HCT116 (cell line): ENCODE data around the gene SNX22. TPM values are rescaled to one million over a fixed set of nuclear protein-coding genes. Genes with fewer than 3 reads are reported as not detected.

ENCODE experiments used
- ATAC-seq: fragments of 200-7000 bp; cut with Tn5 transposase; 2 replicates; pipeline ENCODE4 v1.9.1; 2020; ENCODE audit warnings: mild to moderate bottlenecking, moderate library complexity
- BruUV-seq: library from RNA; stranded (reverse); fragments of 400-500 nt; replicated peaks from 2 replicates; lab custom pipeline; 2021; lab: Mats Ljungman, UMichigan
- CTCF ChIA-PET: fragments of 300-600 bp; sonication (Branson Sonifier 250); formaldehyde crosslinking; loops from one replicate; lab custom pipeline; 2021; ENCODE audit warnings: antibody characterized with exemption; lab: Charles Lee
- POLR2A ChIA-PET: fragments of 300-600, 350-600 bp; sonication (Branson Sonifier 250); formaldehyde crosslinking; loops from one replicate; lab custom pipeline; 2021; ENCODE audit warnings: antibody characterized with exemption; lab: Charles Lee
- RAD21 ChIA-PET, 2 experiments: fragments of 300-600 bp; sonication (Branson Sonifier 250); formaldehyde crosslinking; loops; one replicate each; lab custom pipeline; 2023; ENCODE audit warnings: low total read pairs in 2 of 2; ENCODE audit not compliant: uncharacterized antibody in 2 of 2, unreplicated experiment in 2 of 2, low non-redundant PET in 1 of 2; lab: Charles Lee
- DNase-seq: peaks from one replicate; pipeline ENCODE4 v3.0.0-alpha.2; 2010; ENCODE audit warnings: low read depth, low spot score
- H2AFZ ChIP-seq: fragments of 200-600 bp; shearing (Covaris generic), sonication (generic); 2 replicates; pipeline ENCODE4 v1.6.1; 2017; ENCODE audit warnings: low read depth, mixed run types, mixed read lengths, antibody characterized with exemption, low read length; ENCODE audit not compliant: poor library complexity, severe bottlenecking
- H3K27ac ChIP-seq: 2 replicates; pipeline ENCODE4 v1.5.1; 2012; ENCODE audit warnings: low read depth, low read length
- H3K27me3 ChIP-seq: fragments of 200-600 bp; sonication (generic); 2 replicates; pipeline ENCODE4 v1.6.1; 2016; ENCODE audit warnings: mixed run types, low read length, mixed read lengths; ENCODE audit not compliant: insufficient read depth
- H3K36me3 ChIP-seq, 2 experiments: fragments of 200-500 bp in 1 of 2; fragments of 200-600 bp in 1 of 2; sonication (Bioruptor generic) in 1 of 2; sonication (generic) in 1 of 2; 2 replicates each; pipeline versions ENCODE4 v1.5.1 to v1.6.1; 2014 to 2016; ENCODE audit warnings: low read length in 2 of 2, inconsistent platforms in 1 of 2, mixed read lengths in 1 of 2, mixed run types in 1 of 2; ENCODE audit not compliant: insufficient read depth in 2 of 2, control insufficient read depth in 1 of 2
- H3K4me1 ChIP-seq, 2 experiments: fragments of 200-600 bp in 1 of 2; sonication (generic) in 1 of 2; 2 replicates each; pipeline versions ENCODE4 v1.5.1 to v1.6.1; 2012 to 2017; ENCODE audit warnings: low read length in 2 of 2, inconsistent platforms in 1 of 2, mild to moderate bottlenecking in 1 of 2, mixed read lengths in 1 of 2, mixed run types in 1 of 2, moderate library complexity in 1 of 2; ENCODE audit not compliant: insufficient read depth in 2 of 2, control insufficient read depth in 1 of 2
- H3K4me2 ChIP-seq: fragments of 200-600 bp; sonication (generic); 2 replicates; pipeline ENCODE4 v1.6.1; 2017; ENCODE audit warnings: mixed run types, low read length, mixed read lengths
- H3K4me3 ChIP-seq, 2 experiments: fragments of 200-600 bp in 1 of 2; sonication (generic) in 1 of 2; replicated peaks in 1 of 2; 2 replicates each; pipeline ENCODE4 v1.5.1; 2011 to 2016; ENCODE audit warnings: low read length in 2 of 2, control low read depth in 1 of 2, low read depth in 1 of 2, mild to moderate bottlenecking in 1 of 2, mixed read lengths in 1 of 2, mixed run types in 1 of 2
- H3K79me2 ChIP-seq: fragments of 200-600 bp; sonication (generic); 2 replicates; pipeline ENCODE4 v1.6.1; 2017; ENCODE audit warnings: mild to moderate bottlenecking, mixed run types, low read length, moderate library complexity, mixed read lengths; ENCODE audit not compliant: insufficient read depth
- H3K9ac ChIP-seq: fragments of 200-600 bp; sonication (generic); 2 replicates; pipeline ENCODE4 v1.6.1; 2016; ENCODE audit warnings: low read length, mixed read lengths
- H3K9me2 ChIP-seq: fragments of 200-600 bp; sonication (generic), shearing (Covaris generic); 2 replicates; pipeline ENCODE4 v1.6.1; 2017; ENCODE audit warnings: mixed run types, mild to moderate bottlenecking, moderate library complexity; ENCODE audit not compliant: insufficient read depth
- H3K9me3 ChIP-seq, 2 experiments: fragments of 200-500 bp in 1 of 2; fragments of 200-600 bp in 1 of 2; sonication (Bioruptor generic) in 1 of 2; sonication (generic) in 1 of 2; 2 replicates each; pipeline ENCODE4 v1.6.1; 2014 to 2017; ENCODE audit warnings: low read length in 2 of 2, mixed read lengths in 2 of 2, inconsistent platforms in 1 of 2, low read depth in 1 of 2, mild to moderate bottlenecking in 1 of 2, mixed run types in 1 of 2, moderate library complexity in 1 of 2; ENCODE audit not compliant: control insufficient read depth in 1 of 2, insufficient read depth in 1 of 2
- H4K20me1 ChIP-seq: fragments of 200-600 bp; sonication (generic), shearing (Covaris generic); 2 replicates; pipeline ENCODE4 v1.6.1; 2017; ENCODE audit warnings: mixed run types, mild to moderate bottlenecking, moderate library complexity; ENCODE audit not compliant: insufficient read depth
- CEBPB ChIP-seq: IDR thresholded peaks from 2 replicates; pipeline ENCODE4 v1.6.1; 2012; ENCODE audit warnings: low read depth
- CTCF ChIP-seq, 3 experiments: fragments of 200-600 bp in 1 of 3; sonication (generic) in 1 of 3; IDR thresholded peaks in 2 of 3; conservative IDR thresholded peaks in 1 of 3; 2 replicates each; pipeline ENCODE4 v1.5.1; 2012 to 2017; ENCODE audit warnings: low read depth in 2 of 3, low read length in 2 of 3, antibody characterized with exemption in 1 of 3, borderline replicate concordance in 1 of 3, control low read depth in 1 of 3, mild to moderate bottlenecking in 1 of 3, mixed read lengths in 1 of 3, mixed run types in 1 of 3, moderate library complexity in 1 of 3; ENCODE audit not compliant: insufficient read depth in 1 of 3
- EGR1 ChIP-seq: IDR thresholded peaks from 2 replicates; pipeline ENCODE4 v1.6.1; 2012; ENCODE audit warnings: low read depth
- ELF1 ChIP-seq: IDR thresholded peaks from 2 replicates; pipeline ENCODE4 v1.6.1; 2012; ENCODE audit warnings: low read depth, borderline replicate concordance
- MAX ChIP-seq: IDR thresholded peaks from 2 replicates; pipeline ENCODE4 v1.6.1; 2012
- RAD21 ChIP-seq: IDR thresholded peaks from 2 replicates; pipeline ENCODE4 v1.6.1; 2012; ENCODE audit warnings: low read depth, mild to moderate bottlenecking
- REST ChIP-seq: IDR thresholded peaks from 2 replicates; pipeline ENCODE4 v1.6.1; 2012; ENCODE audit warnings: low read depth
- SIN3A ChIP-seq: IDR thresholded peaks from 2 replicates; pipeline ENCODE4 v1.6.1; 2012; ENCODE audit warnings: low read depth
- SRF ChIP-seq: IDR thresholded peaks from 2 replicates; pipeline ENCODE4 v1.6.1; 2012; ENCODE audit warnings: low read depth
- ZBTB33 ChIP-seq: IDR thresholded peaks from 2 replicates; pipeline ENCODE4 v1.6.1; 2011; ENCODE audit warnings: mild to moderate bottlenecking, low read length, moderate library complexity; ENCODE audit not compliant: insufficient replicate concordance; ENCODE audit errors: extremely low read depth
- intact Hi-C: fragments of 100-400 bp; cut with micrococcal nuclease; formaldehyde crosslinking; loops from 2 replicates; pipeline ENCODE4 v1.10.0; 2022
- total RNA-seq: library from RNA; stranded (reverse); gene quantifications from one replicate; pipeline ENCODE4 v1.2.1, GENCODE V29; 2021; ENCODE audit not compliant: unreplicated experiment

SNX22 gene
- total RNA-seq, 1 experiment from 2014 or later = 6.3 TPM

- intact Hi-C loops = no loop called here
- H3K79me2 ChIP-seq = no peaks in the 10 kb centered on the region
- TF ChIP-seq RAD21 (no peak), ZBTB33 (no peak), CTCF (IDR thresholded peaks at IDR 0.05 in 2 of 3, conservative IDR thresholded peaks at IDR 0.05 in 1 of 3; ENCODE audit: borderline replicate concordance in 1 of 3, insufficient read depth in 1 of 3, low read depth in 2 of 3, low read length in 2 of 3) (no peak), EGR1 (no peak), ELF1 (no peak), CEBPB (no peak), REST (no peak), MAX (no peak), SRF (no peak), SIN3A (no peak)
- POLR2A ChIA-PET = no interaction called here
- H2AFZ ChIP-seq = no peak overlapping the region
- no peak overlapping the region for H3K27ac ChIP-seq
- CTCF ChIA-PET = interaction anchor here (1.4 kb wide), 1 partner anchor 10 kb away, joined by 3 read pairs; no protein-coding TSS in a partner anchor
- no TSS peak for BruUV-seq
- RAD21 ChIA-PET = no interaction called here
- no peak for ATAC-seq
- H3K9me2 ChIP-seq = no peaks in the 10 kb centered on the region
- H3K4me2 ChIP-seq = no peak overlapping the region
- H3K4me3 ChIP-seq = no peak overlapping the region
- H3K36me3 ChIP-seq = peaks cover 3 to 5% of the 10 kb centered on the region in 2 experiments; a peak in 2 of 4 replicates
- H4K20me1 ChIP-seq = no peaks in the 10 kb centered on the region
- DNase-seq = no peak
- H3K9me3 ChIP-seq = no peaks in the 10 kb centered on the region
- H3K4me1 ChIP-seq = no peaks in the 10 kb centered on the region
- H3K9ac ChIP-seq = no peak overlapping the region
- H3K27me3 ChIP-seq = no peaks in the 10 kb centered on the region
These were observed 8.3 kb upstream of the SNX22 start for GRCh38 chr15:64143276-64143675.
